ENCODE measurements around the gene EIF2B5. TPM values are rescaled to one million over a fixed set of nuclear protein-coding genes. Genes with fewer than 3 reads are reported as not detected.
"Not testable (repeated sequence)": the region's sequence is repeated elsewhere in the genome, so short reads cannot be mapped to it uniquely, and the experiment has no call there.

The EIF2B5 gene
- total RNA-seq: 10 to 100 TPM; 48.8 to 56.4 TPM

GRCh38 chr3:184135149-184135910 is at the start of gene EIF2B5:
Gene EIF2B5, plus strand, starts transcription at chr3:184135358. Its CDS starts 28 bp downstream, at chr3:184135386.
- Mint-ChIP-seq H3K36me3 (ENCODE audit: low read depth) (peaks cover 11% of the 10 kb centered on the region), H3K27me3 (ENCODE audit: low read depth) (no peaks in the 10 kb centered on the region), H3K4me3 (peak within 1 kb of the TSS; percentile 97), H3K4me1 (ENCODE audit: low read depth) (peaks cover 29% of the 10 kb centered on the region), H3K9me3 (no peaks in the 10 kb centered on the region), H3K27ac (peak within 1 kb of the TSS; percentile 97)
- intact Hi-C loops (cut with micrococcal nuclease): loop anchor here (1.0 to 10.0 kb wide), 11 partner anchors 20 to 579 kb away; partner anchors contain the start of genes ABCC5, ABCF3, AP2M1 and DVL3
- DNase-seq: peak; percentile 94
- CTCF ChIA-PET: interaction anchor here (0.6 to 2.9 kb wide), 5 partner anchors 10 to 1892 kb away, joined by 3 to 7 read pairs (median 3); partner anchors contain the start of gene ABCF3

- Mint-ChIP-seq H3K4me1 (ENCODE audit: low read depth) (peaks cover 7% of the 10 kb centered on the region), H3K36me3 (ENCODE audit: low read depth) (no peaks in the 10 kb centered on the region), H3K4me3 (no peak overlapping the region), H3K27ac (peak overlapping the region; percentile 33), H3K9me3 (peaks cover 7% of the 10 kb centered on the region), H3K27me3 (ENCODE audit: low read depth) (no peaks in the 10 kb centered on the region)
- CTCF ChIA-PET: no interaction called here
- no peak for DNase-seq
- intact Hi-C loops (cut with micrococcal nuclease): no loop called here
Observed at GRCh38 chr3:184085389-184085852, 49.7 kb upstream of the EIF2B5 start.

- DNase-seq: no peak
- H3K4me3 Mint-ChIP-seq: no peak overlapping the region
- intact Hi-C loops (cut with micrococcal nuclease): no loop called here
- no peaks in the 10 kb centered on the region for H3K4me1 Mint-ChIP-seq (ENCODE audit: low read depth)
- H3K36me3 Mint-ChIP-seq (ENCODE audit: low read depth): peaks cover 3% of the 10 kb centered on the region
- H3K27ac Mint-ChIP-seq: no peak overlapping the region
- CTCF ChIA-PET: no interaction called here
- H3K9me3 Mint-ChIP-seq: peaks cover 14% of the 10 kb centered on the region
- peaks cover 3% of the 10 kb centered on the region for H3K27me3 Mint-ChIP-seq (ENCODE audit: low read depth)
Observed at GRCh38 chr3:184092199-184092598, 43.0 kb upstream of the EIF2B5 start.

- CTCF ChIA-PET: no interaction called here
- H3K4me3 Mint-ChIP-seq: no peak within 1 kb of the TSS
- intact Hi-C loops (cut with micrococcal nuclease): no loop called here
- peaks cover 3% of the 10 kb centered on the region for H3K27me3 Mint-ChIP-seq (ENCODE audit: low read depth)
- H3K9me3 Mint-ChIP-seq: peaks cover 8% of the 10 kb centered on the region
- H3K36me3 Mint-ChIP-seq (ENCODE audit: low read depth): no peaks in the 10 kb centered on the region
- no peak within 1 kb of the TSS for H3K27ac Mint-ChIP-seq
- H3K4me1 Mint-ChIP-seq (ENCODE audit: low read depth): no peaks in the 10 kb centered on the region
- no peak for DNase-seq
Observed at GRCh38 chr3:184096811-184097383, 38.3 kb upstream of the EIF2B5 start, which contains the start of gene HTR3E. Gene HTR3E, plus strand, starts transcription at chr3:184097064. Its CDS starts 466 bp downstream, at chr3:184097530.

GRCh38 chr3:184097556-184097955 is 37.6 kb upstream of the EIF2B5 start:
- CTCF ChIA-PET: no interaction called here
- intact Hi-C loops (cut with micrococcal nuclease): no loop called here
- no peak for DNase-seq
- Mint-ChIP-seq H3K36me3 (ENCODE audit: low read depth) (no peaks in the 10 kb centered on the region), H3K9me3 (peaks cover 3% of the 10 kb centered on the region), H3K4me3 (no peak overlapping the region), H3K4me1 (ENCODE audit: low read depth) (no peaks in the 10 kb centered on the region), H3K27me3 (ENCODE audit: low read depth) (no peaks in the 10 kb centered on the region), H3K27ac (no peak overlapping the region)

- intact Hi-C loops (cut with micrococcal nuclease): no loop called here
- Mint-ChIP-seq H3K9me3 (no peaks in the 10 kb centered on the region), H3K4me1 (ENCODE audit: low read depth) (no peaks in the 10 kb centered on the region), H3K36me3 (ENCODE audit: low read depth) (no peaks in the 10 kb centered on the region), H3K27me3 (ENCODE audit: low read depth) (no peaks in the 10 kb centered on the region), H3K4me3 (no peak overlapping the region), H3K27ac (no peak overlapping the region)
- CTCF ChIA-PET: no interaction called here
- no peak for DNase-seq
Observed at GRCh38 chr3:184099806-184100686, 35.1 kb upstream of the EIF2B5 start.

GRCh38 chr3:184110316-184110725 is 24.8 kb upstream of the EIF2B5 start:
- H3K4me1 Mint-ChIP-seq (ENCODE audit: low read depth): no peaks in the 10 kb centered on the region
- CTCF ChIA-PET: no interaction called here
- DNase-seq: no peak

GRCh38 chr3:184116017-184116416 is 19.1 kb upstream of the EIF2B5 start:
- no peaks in the 10 kb centered on the region for H3K4me1 Mint-ChIP-seq (ENCODE audit: low read depth)
- CTCF ChIA-PET: interaction anchor here (1.4 kb wide), 1 partner anchor 58 kb away, joined by 3 read pairs; the partner anchor contains the start of gene AP2M1
- intact Hi-C loops (cut with micrococcal nuclease): no loop called here
- no peak overlapping the region for H3K27ac Mint-ChIP-seq
- no peaks in the 10 kb centered on the region for H3K36me3 Mint-ChIP-seq (ENCODE audit: low read depth)
- no peaks in the 10 kb centered on the region for H3K27me3 Mint-ChIP-seq (ENCODE audit: low read depth)
- H3K9me3 Mint-ChIP-seq: no peaks in the 10 kb centered on the region
- no peak overlapping the region for H3K4me3 Mint-ChIP-seq
- DNase-seq: no peak

More at GRCh38 chr3:184110316-184110725, 24.8 kb upstream of the EIF2B5 start:
- Mint-ChIP-seq H3K36me3 (ENCODE audit: low read depth) (no peaks in the 10 kb centered on the region), H3K4me3 (no peak overlapping the region), H3K27ac (no peak overlapping the region), H3K27me3 (ENCODE audit: low read depth) (no peaks in the 10 kb centered on the region), H3K9me3 (no peaks in the 10 kb centered on the region)
- intact Hi-C loops (cut with micrococcal nuclease): no loop called here

GRCh38 chr3:184117636-184118035 is 17.5 kb upstream of the EIF2B5 start:
- no peak for DNase-seq
- no peak overlapping the region for H3K4me3 Mint-ChIP-seq
- no peaks in the 10 kb centered on the region for H3K36me3 Mint-ChIP-seq (ENCODE audit: low read depth)
- H3K4me1 Mint-ChIP-seq (ENCODE audit: low read depth): no peaks in the 10 kb centered on the region
- intact Hi-C loops (cut with micrococcal nuclease): no loop called here
- CTCF ChIA-PET: interaction anchor here (0.6 kb wide), 1 partner anchor 81 kb away, joined by 3 read pairs; no protein-coding TSS in a partner anchor
- no peaks in the 10 kb centered on the region for H3K9me3 Mint-ChIP-seq
- no peaks in the 10 kb centered on the region for H3K27me3 Mint-ChIP-seq (ENCODE audit: low read depth)
- no peak overlapping the region for H3K27ac Mint-ChIP-seq

GRCh38 chr3:184121031-184121430 is 14.1 kb upstream of the EIF2B5 start:
- H3K9me3 Mint-ChIP-seq; intact Hi-C loops (cut with micrococcal nuclease); H3K27ac Mint-ChIP-seq; H3K27me3 Mint-ChIP-seq (ENCODE audit: low read depth); H3K4me3 Mint-ChIP-seq; DNase-seq; H3K36me3 Mint-ChIP-seq (ENCODE audit: low read depth); CTCF ChIA-PET; H3K4me1 Mint-ChIP-seq (ENCODE audit: low read depth): not testable (repeated sequence)

- no peak for DNase-seq
- CTCF ChIA-PET: no interaction called here
- intact Hi-C loops (cut with micrococcal nuclease): no loop called here
- Mint-ChIP-seq H3K4me3 (no peak overlapping the region), H3K9me3 (no peaks in the 10 kb centered on the region), H3K27ac (no peak overlapping the region), H3K4me1 (ENCODE audit: low read depth) (no peaks in the 10 kb centered on the region), H3K36me3 (ENCODE audit: low read depth) (no peaks in the 10 kb centered on the region), H3K27me3 (ENCODE audit: low read depth) (peaks cover 2% of the 10 kb centered on the region)
Observed at GRCh38 chr3:184126006-184126405, 9.2 kb upstream of the EIF2B5 start.

GRCh38 chr3:184129012-184129411 is 6.1 kb upstream of the EIF2B5 start:
- CTCF ChIA-PET: interaction anchor here (0.5 to 0.9 kb wide), 2 partner anchors 16 to 77 kb away, joined by 3 to 4 read pairs; no protein-coding TSS in a partner anchor
- intact Hi-C loops (cut with micrococcal nuclease): no loop called here
- no peak overlapping the region for H3K27ac Mint-ChIP-seq
- H3K27me3 Mint-ChIP-seq (ENCODE audit: low read depth): peaks cover 2% of the 10 kb centered on the region
- no peaks in the 10 kb centered on the region for H3K9me3 Mint-ChIP-seq
- H3K4me3 Mint-ChIP-seq: no peak overlapping the region
- DNase-seq: peak; percentile 30
- no peaks in the 10 kb centered on the region for H3K36me3 Mint-ChIP-seq (ENCODE audit: low read depth)
- peaks cover 9% of the 10 kb centered on the region for H3K4me1 Mint-ChIP-seq (ENCODE audit: low read depth)

Measured in activated naive CD4-positive, alpha-beta T cell treated with anti-CD3 and anti-CD28 coated beads for 36 hours (primary cell).